Measurements from ENCODE around the gene ITCH.
"Not testable (repeated sequence)": the region's sequence is repeated elsewhere in the genome, so short reads cannot be mapped to it uniquely, and the experiment has no call there.

Gene ITCH

GRCh38 chr20:34514897-34515483, 151.9 kb downstream of the ITCH start:
- DNase-seq: no peak

DNA sequence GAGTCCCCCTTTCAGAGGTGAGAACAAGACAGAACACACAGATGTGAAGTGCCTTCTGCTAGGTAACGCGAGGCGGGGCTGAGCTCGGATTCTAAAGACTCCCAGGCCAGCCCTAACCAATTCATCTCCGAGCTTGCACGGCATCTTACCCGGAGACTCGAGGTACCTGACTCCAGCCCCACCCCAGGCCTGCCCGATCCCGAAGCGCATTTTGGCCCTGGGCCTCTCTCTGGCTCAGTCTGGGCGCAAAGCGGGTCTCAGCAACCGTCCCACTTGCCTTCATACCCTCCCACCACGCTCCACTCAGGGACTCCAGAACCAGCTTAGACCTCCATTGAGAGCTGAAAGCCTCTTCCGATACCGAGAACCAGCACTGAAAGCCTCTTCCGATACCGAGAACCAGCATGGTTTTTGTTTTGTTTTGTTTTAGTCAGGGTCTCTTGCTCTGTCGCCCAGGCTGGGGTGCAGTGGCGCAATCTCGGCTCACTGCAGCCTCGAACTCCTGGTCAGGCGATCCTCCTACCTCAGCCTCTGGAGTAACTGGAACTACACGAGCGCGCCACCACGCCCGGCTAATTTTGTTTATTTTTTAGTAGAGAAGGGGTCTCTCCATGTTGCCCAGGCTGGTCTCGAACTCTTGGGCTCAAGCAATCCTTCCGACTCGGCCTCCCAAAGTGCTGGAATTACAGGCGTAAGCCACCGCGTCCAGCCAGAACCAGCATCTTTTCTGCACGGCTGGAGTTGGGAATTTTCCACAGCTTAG, 152.6 kb downstream of the ITCH start:
- peak; percentile 76 to 87 (median 87) for DNase-seq

- peak; percentile 98 to 99 (median 99) for DNase-seq
Observed at GRCh38 chr20:34516247-34517113, 153.4 kb downstream of the ITCH start, which contains the start of gene DYNLRB1. Gene DYNLRB1, plus strand, starts transcription at chr20:34516422. Its CDS starts 37 bp downstream, at chr20:34516459.

DNA sequence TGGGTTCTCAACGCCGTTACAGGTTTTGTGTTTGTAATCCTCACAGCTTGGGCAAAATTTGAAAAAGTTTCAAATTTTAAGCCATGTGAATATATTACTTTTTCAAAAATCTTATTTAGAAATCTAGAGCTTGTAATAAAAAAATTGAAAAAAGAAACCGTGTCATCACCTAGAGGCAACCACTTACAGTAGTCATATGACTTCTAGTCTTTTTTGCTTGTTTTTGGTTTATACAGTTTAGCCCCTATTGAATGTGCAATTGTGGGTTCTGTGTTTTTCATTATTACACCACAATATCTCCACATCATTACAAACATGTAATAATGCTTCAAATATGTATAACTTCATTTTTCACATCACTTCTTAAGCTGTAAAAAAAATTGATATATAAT, 154.0 kb downstream of the ITCH start:
- DNase-seq: no peak

DNA sequence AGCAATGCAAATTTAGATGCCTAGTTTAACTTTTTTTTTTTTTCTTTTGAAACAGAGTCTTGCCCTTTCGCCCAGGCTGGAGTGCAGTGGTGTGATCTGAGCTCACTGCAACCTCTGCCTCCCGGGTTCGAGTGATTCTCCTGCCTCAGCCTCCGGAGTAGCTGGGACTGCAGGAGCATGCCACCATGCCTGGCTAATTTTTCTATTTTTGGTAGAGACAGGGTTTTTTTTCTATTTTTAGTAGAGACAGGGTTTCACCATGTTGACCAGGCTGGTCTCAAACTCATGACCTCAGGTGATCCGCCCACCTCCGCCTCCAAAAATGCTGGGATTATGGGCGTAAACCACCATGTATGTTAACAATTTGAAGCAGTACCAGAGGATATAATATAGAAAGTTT, 155.8 kb downstream of the ITCH start:
- DNase-seq: not testable (repeated sequence)

DNA sequence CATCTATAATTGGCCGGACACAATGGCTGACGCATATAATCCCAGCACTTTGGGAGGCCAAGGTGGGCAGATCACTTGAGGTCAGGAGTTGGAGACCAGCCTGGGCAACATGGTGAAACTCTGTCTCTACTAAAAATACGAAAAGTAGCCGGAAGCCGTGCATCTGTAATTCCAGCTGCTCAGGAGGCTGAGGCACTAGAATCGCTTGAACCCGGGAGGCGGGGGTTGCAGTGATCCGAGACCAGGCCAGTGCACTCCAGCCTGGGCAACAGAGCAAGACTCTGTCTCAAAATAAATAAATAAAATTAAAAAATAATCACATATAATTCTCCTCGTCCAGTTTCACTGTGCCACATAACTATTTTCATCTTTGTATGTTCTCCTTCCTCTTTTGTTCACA, 156.8 kb downstream of the ITCH start:
- DNase-seq: not testable (repeated sequence)

DNA sequence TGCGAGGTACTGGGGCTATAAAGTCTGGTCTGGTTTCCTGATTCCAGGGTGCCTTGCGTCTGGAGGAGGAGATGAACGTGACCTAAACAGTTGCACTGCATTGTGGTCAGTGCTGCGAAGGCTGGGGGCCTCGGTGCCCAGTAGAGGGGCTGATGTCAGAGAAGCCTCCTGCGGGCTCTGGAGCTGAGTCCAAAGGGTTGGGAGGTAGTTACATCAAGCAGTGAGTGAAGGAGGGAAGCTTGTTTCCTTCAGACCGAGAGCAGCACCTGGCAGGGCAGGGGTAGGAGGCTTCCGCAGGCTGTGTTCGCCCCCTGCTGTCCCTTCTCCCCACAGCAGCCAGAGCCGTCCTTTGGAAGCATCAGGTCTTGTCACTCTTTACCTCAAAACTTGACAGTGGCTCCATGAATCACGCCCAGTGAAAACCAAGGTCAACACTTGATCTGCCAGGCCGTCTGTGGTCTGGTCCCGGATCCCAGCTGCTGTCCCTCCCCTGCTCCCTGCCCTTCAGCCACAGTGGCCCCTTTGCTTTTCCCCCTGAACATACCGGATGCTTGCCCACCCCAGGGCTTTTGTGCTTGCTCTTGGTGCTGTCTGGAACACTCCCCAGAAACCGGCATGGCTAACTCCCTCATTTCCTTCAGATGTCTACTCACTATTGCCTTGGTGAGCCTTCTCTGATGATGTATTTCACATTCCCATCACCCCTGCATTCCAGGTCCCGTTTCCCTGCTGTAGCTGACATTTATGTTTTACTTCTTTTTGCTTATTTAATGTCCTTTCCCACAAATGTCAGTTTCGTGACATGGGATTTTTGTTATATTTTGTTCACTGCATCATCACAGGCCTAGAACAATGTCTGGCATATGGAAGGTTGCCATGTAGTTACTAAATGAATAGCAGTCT, 160.1 kb downstream of the ITCH start:
- peak in 1 of 3 experiments; percentile 40 for DNase-seq

DNA sequence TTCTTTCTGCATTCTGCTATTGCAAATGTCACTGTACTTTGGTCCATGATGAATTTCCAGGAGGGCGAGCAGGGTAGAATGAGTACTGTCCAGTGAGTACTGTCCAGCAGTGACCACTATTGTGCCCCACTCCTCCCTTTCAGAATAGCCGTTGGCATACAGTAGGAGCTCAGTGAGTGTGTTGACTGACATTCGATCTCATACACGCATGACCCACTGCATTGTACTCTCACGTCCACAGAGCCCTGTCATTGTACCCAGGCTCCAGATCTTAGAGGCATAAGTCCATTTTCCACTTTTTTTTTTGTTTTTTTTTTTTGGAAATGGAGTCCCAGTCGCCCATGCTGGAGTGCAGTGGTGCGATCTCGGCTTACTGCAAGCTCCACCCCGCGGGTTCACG, 161.4 kb downstream of the ITCH start:
- DNase-seq: no peak

DNA sequence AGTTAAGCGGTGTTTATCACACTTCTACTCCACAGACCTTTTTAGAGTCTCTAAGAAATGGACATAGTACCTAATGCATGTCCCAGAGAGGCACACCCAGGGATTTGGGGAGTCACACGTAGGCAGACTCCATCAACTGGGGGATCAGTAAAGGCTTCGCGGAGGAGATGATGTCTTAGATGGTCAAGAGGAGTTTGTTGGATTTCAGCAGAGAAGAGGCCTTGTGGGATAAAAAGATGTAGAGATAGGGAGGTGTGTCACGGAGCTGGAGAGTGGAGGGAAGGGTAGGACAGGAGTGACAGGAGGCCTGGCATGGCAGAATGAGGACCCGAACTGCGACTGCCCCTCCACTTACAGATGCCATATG, 162.3 kb downstream of the ITCH start:
- DNase-seq: no peak

DNA sequence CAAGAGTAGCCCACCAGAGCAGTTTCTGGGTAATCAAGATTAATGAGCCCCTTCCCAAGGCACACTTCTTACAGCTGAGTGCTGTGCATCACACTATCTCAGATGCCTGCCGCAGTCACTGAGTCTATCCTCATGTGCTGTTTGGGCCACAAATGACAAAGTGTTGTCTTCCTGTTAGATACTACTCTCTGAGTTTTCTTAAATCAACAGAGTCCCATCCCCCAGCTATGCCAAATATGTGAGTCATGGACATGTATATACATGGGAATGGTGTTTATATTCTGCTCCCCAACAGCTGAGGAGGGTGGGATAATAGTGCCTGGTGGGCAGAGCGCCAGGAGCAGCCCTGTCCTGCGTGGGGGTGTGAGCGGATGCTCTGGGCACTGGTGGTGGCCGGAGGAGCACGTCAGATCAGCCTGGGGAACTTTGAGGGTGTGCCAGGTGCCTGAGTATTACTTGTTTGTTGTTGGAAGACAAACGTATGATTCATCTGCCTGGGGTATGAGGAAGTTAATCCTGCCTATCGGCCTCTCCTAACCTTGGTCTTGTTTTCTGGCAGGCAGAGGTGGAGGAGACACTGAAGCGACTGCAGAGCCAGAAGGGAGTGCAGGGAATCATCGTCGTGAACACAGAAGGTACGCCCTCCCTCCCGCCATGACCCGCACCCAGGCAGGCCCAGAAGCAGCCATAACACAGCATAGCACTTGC, 162.8 kb downstream of the ITCH start:
- peak in 2 of 3 experiments; percentile 11 to 48 for DNase-seq

DNA sequence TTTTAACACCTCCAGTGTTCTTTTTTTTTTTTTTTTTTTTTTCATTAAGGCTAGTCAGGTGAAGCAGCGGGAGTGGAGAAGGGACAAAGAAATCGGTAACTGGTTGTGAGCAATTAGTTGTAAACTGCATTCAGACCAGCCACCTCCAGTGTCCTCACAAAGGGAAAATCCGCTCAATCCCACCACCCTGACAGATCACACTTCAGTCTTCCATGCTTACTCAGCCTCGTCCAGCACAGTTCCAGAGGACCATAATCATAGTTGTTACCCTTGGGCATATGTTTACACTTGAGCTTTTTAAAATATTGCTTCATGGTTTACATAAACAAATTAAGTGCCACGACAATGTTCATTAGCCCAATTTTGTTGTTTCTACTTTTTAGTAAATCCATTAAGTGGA, 163.4 kb downstream of the ITCH start:
- no peak for DNase-seq

DNA sequence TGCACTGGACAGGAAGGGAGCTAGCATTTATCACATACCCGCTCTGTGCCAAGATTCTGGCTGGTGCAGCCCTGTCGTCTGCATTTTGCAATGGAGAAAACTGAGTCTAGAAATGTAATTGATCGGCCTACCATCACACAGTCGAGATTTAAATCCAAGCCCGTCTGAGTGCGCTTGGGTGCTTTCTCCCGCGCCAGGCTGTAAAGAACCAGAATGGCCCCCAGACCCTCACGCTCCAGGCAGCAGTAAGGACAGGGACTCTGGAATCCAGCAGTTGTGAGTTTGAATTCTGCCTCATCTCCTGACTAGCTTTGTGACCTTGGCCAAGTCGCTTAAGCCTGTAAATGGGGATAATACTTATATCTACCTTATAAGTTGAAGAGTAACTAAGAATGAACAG, 163.9 kb downstream of the ITCH start:
- no peak for DNase-seq

DNA sequence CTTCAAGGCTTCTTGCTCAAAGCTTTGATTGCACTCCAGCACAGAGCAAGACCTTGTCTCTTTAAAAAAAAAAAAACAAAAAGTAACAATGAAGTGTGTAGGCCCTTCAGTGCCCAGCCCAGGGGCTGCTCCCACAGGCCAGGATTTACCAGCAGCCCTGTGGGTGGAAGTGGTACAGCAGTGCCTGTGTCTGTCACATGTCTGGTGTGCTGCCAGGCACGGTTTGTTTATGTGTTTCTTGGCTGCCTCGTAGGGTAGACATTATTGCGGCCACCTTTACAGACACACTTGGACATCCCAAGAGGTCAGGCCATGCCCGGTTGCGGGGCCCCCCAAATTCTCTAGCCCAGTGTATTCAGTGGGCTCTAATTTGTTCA, 165.8 kb downstream of the ITCH start:
- no peak for DNase-seq

DNA sequence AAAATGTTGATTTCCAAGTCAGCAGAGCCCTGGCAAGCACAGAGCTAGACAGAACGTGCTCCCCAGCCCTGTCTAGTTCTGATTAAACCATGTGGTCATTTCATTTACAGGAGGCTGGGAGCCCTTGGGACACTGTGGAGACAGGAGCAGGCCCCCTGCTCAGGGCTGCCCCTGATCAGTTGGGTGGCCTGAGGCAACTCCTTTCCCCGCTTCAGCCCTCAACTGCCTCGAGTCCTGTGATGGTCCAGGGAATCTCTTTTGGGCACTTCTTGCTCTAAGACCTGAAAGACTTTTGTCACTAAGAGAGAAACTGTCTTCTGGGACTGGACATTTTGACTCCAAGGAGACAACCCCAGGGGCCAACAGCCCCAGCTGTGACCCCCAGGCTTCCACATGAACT, 166.7 kb downstream of the ITCH start:
- no peak for DNase-seq

GRCh38 chr20:34530342-34530741, 167.3 kb downstream of the ITCH start:
- no peak for DNase-seq

GRCh38 chr20:34531608-34532265, 168.7 kb downstream of the ITCH start:
- DNase-seq: no peak

DNA sequence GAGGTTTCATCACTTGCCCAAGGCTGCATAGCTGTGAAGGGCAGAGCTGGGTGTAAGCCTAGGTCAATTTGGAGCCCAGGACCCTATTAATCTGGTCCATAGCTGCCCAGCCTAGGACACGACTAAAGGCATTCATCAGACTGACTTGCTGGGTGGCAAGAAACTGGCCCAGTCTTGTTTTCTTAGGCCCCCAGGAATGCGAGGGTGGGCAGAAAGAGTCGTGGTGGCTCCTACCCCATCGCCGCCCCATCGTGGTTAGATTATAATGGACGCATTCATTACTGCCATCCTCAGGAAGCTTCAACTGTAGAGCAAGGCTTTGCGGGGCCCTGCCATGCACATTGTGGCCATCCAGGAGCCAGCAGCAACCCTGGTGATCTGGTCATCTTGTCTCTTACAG, 169.2 kb downstream of the ITCH start:
- no peak for DNase-seq

DNA sequence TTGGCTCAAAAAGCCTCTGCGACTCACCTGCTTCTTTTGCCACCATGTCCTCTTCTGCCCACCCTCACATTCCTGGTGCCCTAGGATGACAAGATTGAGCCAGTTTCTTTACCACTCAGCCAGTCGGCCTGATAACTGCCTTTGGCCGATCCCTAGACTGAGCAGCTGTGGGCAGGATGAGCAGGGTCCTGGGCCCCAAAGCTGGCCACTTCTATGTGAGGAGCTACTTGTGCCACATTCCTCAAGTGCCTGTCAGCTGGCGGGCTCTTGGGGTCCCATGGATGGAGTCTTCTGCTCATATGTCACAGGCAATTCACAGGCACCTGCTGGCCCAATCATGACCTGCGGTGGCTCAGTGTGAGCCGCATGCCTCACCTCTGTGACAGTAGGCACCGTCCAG, 169.7 kb downstream of the ITCH start:
- no peak for DNase-seq

- DNase-seq: no peak
Observed at GRCh38 chr20:34534391-34535165, 171.5 kb downstream of the ITCH start.

DNA sequence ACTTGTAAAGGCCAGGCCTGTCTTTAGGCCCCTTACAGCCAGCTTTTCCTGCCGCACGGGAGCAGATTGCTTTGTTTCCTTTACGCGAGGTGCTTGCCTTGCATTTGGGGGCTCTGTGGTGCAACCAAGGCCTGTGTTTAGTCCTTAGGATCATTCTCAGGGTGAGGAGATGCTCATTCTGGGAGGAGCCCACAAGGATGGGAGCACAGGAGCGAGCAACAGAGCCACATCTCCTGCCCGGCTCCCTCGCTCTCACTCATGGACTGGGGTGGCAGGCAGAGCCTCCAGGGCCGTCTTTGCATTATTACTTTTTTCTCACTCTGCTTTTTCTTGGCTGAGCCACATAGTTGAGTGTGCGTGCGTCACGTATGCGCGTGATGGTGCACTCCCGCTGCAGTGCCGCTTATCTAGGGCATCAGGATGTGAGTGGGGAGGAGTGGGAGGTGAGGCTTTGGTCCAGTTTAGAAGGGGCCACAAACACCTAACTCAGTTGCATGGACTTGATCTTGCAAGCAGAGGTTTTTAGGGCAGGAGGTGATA, 172.3 kb downstream of the ITCH start:
- no peak for DNase-seq

Measured in NCI-H1417 (cell line).